ENCODE measurements around the gene MAST2. TPM values are rescaled to one million over a fixed set of nuclear protein-coding genes. Genes with fewer than 3 reads are reported as not detected.
A peak's percentile ranks its signal among the peaks of the same experiment; 100 is the strongest.

MAST2 gene
- 10 to 100 TPM; 18.8 to 22.2 (median 20.2) TPM for total RNA-seq

- 0% methylated on average over 12 to 28 of the region's 58 CpGs for WGBS, 2 donors
- Histone ChIP-seq H3K4me1 (peaks cover 12 to 18% of the 10 kb centered on the region in 2 donors), H3K9me3 (no peaks in the 10 kb centered on the region), H3K27me3 (no peaks in the 10 kb centered on the region), H3K27ac (peak within 1 kb of the TSS in 2 of 3 donors; percentile 43 to 68), H3K4me3 (replicated peaks in 1 of 3) (peak within 1 kb of the TSS in 2 of 3 donors; percentile 46 to 55), H3K36me3 (no peaks in the 10 kb centered on the region)
- TF ChIP-seq POLR2A (IDR thresholded peaks at IDR 0.05) (peak in 1 of 2 donors; percentile 89), CTCF (IDR thresholded peaks at IDR 0.05) (no peak)
- intact Hi-C loops (cut with DNase I) = no loop called here
- DNase-seq = peak; percentile 88 to 89
Measured at GRCh38 chr1:45803299-45803780, at the start of gene MAST2. Gene MAST2, plus strand, starts transcription at chr1:45803612. Its CDS starts 284 bp downstream, at chr1:45803896.

- H3K27ac ChIP-seq = no peak overlapping the region
Measured at GRCh38 chr1:45755697-45756096, 47.7 kb upstream of the MAST2 start.

GRCh38 chr1:45762291-45762690 is 41.1 kb upstream of the MAST2 start:
- Histone ChIP-seq H3K27me3 (no peaks in the 10 kb centered on the region), H3K9me3 (no peaks in the 10 kb centered on the region), H3K36me3 (no peaks in the 10 kb centered on the region), H3K27ac (no peak overlapping the region), H3K4me1 (no peaks in the 10 kb centered on the region), H3K4me3 (replicated peaks in 1 of 3) (no peak overlapping the region)
- WGBS, 2 donors = 72 to 82% methylated on average over 3 of the region's 3 CpGs
- intact Hi-C loops (cut with DNase I) = no loop called here
- DNase-seq = no peak
- TF ChIP-seq CTCF (IDR thresholded peaks at IDR 0.05) (no peak), POLR2A (IDR thresholded peaks at IDR 0.05) (no peak)

More at GRCh38 chr1:45755697-45756096, 47.7 kb upstream of the MAST2 start:
- H3K4me3 ChIP-seq (replicated peaks in 1 of 3) = no peak overlapping the region
- H3K27me3 ChIP-seq = no peaks in the 10 kb centered on the region
- DNase-seq = no peak
- TF ChIP-seq CTCF (IDR thresholded peaks at IDR 0.05) (no peak), POLR2A (IDR thresholded peaks at IDR 0.05) (no peak)
- no peaks in the 10 kb centered on the region for H3K9me3 ChIP-seq
- no peaks in the 10 kb centered on the region for H3K36me3 ChIP-seq
- WGBS, 2 donors = 67 to 93% methylated on average over 5 of the region's 5 CpGs
- H3K4me1 ChIP-seq = peaks cover 5 to 7% of the 10 kb centered on the region in 2 donors
- intact Hi-C loops (cut with DNase I) = loop anchor here (10.0 kb wide), 1 partner anchor 71 kb away; the partner anchor contains the start of genes GPBP1L1 and TMEM69

- Histone ChIP-seq H3K9me3 (no peaks in the 10 kb centered on the region), H3K27ac (no peak overlapping the region), H3K4me1 (no peaks in the 10 kb centered on the region), H3K36me3 (no peaks in the 10 kb centered on the region), H3K27me3 (no peaks in the 10 kb centered on the region), H3K4me3 (replicated peaks in 1 of 3) (no peak overlapping the region)
- WGBS, 2 donors = 84 to 89% methylated on average over 13 of the region's 13 CpGs
- TF ChIP-seq POLR2A (IDR thresholded peaks at IDR 0.05) (no peak), CTCF (IDR thresholded peaks at IDR 0.05) (no peak)
- intact Hi-C loops (cut with DNase I) = no loop called here
- no peak for DNase-seq
Measured at GRCh38 chr1:45765999-45766792, 37.2 kb upstream of the MAST2 start.

GRCh38 chr1:45767035-45767434 is 36.4 kb upstream of the MAST2 start:
- no peak overlapping the region for H3K4me3 ChIP-seq (replicated peaks in 1 of 3)
- no peaks in the 10 kb centered on the region for H3K27me3 ChIP-seq
- TF ChIP-seq CTCF (IDR thresholded peaks at IDR 0.05) (no peak), POLR2A (IDR thresholded peaks at IDR 0.05) (no peak)
- no peak overlapping the region for H3K27ac ChIP-seq
- WGBS, 2 donors = 59 to 69% methylated on average over 6 of the region's 6 CpGs
- intact Hi-C loops (cut with DNase I) = no loop called here
- H3K36me3 ChIP-seq = no peaks in the 10 kb centered on the region
- no peaks in the 10 kb centered on the region for H3K9me3 ChIP-seq
- DNase-seq = no peak
- H3K4me1 ChIP-seq = peaks cover 0 to 6% of the 10 kb centered on the region in 2 donors
